DMS53 treated with DMSO at 0.1 percent for 48 hours (cell line): ENCODE results near the gene RBM19.

Source experiments
- DNase-seq: peaks from one replicate; lab custom pipeline; 2025; ENCODE audit not compliant: unreplicated experiment; lab: John Stamatoyannopoulos, UW

Gene RBM19

DNA sequence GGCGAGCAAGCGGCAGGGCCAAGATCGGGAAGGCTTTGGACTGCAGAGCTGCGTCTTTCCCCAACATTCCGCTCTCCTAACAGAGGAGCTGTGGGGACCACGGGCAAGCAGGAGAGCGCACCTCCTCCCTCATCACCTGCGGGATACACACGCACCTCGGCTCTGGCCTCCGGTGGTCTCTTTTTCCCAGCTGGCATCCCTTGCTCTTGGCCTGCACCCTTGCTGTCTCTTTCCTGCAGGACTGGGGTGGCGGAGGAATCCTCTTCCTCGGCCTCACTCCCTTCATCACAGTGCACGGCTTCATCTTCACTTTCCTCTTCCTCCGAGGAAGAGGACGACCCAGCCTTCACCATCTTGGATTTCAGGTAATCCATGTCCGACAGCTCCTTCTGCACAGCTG, 8.5 kb downstream of the RBM19 start:
- no peak for DNase-seq

DNA sequence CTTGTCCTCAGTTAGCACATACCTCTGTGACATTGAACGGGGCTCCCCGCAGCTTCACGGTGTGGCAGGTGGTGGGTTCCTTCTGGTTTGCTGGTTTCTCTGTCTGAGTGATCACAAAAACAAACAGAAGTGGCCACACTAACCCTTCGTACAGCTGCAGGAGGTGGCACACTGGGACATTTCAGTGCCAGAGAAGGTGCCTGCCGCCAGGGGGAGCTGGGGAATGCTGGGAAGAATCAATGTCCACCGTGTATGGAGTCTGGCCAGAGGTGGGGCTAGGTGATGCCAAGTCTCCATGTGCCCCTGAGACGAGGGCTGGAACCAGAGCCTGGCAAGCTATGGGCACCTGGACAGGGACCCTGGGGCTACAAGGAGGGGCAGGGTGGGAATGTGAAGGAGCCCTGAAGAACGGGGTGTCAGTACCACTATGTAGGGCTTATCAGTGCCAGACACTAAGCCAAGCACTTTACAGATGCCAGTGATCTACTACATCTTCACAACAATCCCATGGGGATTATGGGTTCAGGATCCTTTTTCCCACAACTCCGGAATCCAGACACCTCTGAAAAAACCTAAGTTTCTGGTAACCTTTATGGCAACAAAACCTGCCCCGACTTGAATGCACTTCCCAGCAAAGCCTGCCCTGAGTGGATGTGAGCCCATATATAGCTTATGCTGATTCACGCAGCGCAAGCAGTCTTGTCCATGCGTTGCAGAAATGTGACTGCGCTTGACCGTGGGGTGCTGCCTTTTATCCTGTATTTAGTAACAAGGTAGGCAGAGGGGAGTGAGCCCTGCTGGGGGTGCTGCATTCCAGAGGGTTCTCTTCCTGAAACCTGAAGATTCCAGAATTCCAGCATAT, 10.8 kb downstream of the RBM19 start:
- DNase-seq, result no peak

DNA sequence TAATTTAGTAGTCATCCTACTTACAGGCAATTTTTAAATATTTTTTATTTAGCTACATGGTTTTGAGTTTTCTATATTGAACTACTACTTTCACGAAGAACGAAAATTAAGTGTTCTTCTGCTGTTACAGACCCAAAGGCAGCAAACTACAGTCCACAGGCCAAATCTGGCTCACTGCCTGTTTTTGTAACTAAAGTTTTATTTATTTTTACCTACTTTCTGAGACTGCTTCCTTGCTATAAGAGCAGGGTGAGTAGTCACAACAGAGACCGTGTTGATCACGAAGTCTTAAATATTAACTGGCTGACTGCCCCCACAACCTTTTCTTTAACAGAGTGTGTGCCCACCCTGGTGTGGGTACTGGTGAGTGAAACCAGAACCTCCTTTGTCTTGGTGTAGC, 11.6 kb downstream of the RBM19 start:
- DNase-seq, result no peak

DNA sequence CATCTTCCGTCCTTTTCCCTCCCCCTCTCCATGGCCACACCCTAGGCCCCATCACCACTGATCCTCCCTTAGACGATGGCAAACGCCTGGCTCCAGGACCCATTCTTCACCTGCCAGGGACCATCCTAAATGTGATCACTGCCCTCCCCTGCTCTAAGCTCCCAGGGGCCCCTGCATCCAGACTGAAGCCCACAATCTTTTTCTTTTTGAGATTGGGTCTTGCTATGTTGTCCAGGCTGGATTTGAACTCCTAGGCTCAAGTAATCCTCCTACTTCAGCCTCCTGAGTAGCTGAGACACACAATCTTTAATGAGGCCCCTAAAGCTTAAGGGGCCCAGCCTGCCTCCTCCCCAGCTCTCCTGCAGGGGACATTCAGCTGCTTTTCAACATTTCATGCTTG, 15.3 kb downstream of the RBM19 start:
- no peak for DNase-seq

DNA sequence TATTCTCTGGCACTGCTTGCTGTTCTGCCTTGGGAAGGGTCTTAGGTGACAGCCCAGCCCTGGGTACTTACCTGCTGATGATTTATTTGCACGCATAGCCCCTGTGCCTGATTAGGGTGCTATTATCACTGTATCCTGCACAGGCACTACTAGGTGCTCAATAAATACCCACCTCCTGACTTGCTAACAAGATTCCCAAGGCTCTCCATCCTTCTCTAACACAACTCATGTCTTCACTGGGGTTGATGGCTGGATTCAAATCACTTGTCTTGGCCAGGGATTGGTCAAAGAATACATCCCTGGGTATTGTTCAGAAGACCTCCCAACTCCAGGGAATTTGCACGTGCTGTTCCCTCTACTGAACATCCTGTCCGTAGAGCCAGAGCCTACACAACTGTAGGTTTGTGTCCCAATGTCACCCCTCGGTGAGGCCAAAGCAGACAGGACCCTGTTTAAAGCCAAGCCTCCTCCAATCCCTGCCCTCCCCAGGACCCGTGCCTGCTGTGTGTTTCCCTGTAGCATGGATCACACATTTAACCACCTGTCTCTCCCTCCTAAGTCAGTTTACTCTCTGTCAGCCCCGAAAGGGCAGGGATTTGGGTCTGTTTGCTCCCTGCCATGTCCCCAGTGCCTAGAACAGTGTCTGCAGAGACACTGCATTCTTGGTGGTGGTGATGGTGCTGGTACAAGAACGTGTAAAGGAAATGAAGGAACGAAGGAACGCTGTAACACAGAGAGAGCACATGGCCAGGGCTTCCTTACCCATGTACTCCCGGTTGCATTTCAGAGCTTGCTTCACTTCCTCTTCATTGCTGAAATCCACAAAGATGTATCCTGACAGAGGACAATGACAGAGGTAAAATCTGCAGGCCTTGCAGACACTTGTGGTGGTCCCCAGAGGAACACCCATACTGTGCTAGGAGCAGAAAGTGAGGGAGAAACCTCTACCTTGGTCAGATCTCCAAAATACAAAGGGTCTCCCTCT, 16.5 kb downstream of the RBM19 start:
- DNase-seq, result no peak

- no peak for DNase-seq
Observed at GRCh38 chr12:113948151-113948914, 17.8 kb downstream of the RBM19 start.

GRCh38 chr12:113946175-113946574, 19.9 kb downstream of the RBM19 start:
- no peak for DNase-seq

- DNase-seq, result no peak
Observed at GRCh38 chr12:113945174-113946173, 20.7 kb downstream of the RBM19 start.

DNA sequence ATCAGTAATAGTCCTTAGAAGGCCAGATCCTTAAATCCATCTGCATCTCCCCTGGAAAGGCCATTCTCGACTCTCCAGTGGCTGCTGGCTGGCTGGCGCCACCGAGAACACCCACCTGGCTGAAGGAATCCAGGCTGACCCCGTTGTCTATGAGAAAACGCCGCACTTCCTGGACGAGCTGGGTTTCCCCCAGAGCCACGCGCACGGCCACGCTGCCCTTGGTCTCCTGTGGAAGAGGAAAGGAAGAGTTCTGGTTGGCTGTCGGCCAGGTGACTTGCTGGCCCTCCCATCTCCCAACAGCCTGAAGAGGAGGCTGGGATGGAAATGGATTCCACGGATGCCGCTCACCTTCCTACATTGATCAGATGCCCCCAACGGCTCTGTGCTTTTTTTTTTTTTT, 23.9 kb downstream of the RBM19 start:
- no peak for DNase-seq

DNA sequence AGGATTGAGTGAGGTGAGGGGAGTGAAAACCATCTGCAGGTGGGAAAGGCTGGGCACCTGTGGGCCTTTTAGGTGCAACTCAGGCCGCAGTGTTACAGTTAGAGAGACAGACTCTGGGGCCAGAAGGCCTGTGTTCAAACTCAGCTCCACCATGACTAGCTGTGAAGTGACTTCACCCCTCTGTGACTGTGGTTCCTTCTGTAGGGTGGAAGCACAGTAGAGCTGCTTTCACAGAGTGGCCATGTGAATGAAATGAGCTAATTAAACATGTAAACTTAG, 25.0 kb downstream of the RBM19 start:
- DNase-seq, result no peak

- DNase-seq, result no peak
Observed at GRCh38 chr12:113940357-113941207, 25.5 kb downstream of the RBM19 start.

- no peak for DNase-seq
Observed at GRCh38 chr12:113939867-113940266, 26.3 kb downstream of the RBM19 start.

DNA sequence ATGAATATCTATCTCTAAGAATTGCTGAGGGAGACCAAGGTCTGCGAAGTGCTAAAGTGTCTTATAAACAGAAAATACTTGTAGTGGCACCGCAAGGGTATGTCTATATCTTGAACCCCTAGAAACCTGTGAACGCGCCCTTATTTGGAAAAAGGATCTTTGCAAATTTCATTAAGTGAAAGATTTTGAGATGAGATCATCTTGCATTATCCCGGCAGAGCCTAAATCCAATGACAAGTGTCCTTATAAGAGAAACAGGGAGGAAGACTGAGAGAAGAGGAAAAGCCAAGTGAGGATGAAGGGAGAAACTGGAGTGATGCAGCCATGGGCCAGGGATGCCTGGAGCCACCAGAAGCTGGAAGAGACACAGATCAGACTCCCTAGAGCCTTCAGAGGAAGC, 27.7 kb downstream of the RBM19 start:
- no peak for DNase-seq

- no peak for DNase-seq
Observed at GRCh38 chr12:113936460-113936859, 29.7 kb downstream of the RBM19 start.

DNA sequence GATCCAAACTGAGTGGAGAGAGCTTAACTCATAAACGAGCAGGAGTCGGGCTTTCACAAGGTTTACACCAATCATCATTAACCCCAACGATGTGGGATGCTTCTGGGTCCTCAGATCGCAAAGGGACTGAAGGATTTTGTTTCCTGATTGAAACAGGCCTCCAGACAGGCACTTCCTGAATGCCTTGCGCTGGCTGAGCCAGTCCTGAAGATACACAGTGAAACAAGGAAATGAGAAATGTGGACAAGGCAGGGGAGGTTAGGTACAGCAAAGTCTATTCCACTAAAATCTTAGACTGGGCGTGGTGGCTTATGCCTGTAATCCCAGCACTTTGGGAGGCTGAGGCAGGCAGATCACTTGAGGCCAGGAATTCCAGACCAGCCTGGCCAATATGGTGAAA, 30.7 kb downstream of the RBM19 start:
- DNase-seq, result no peak

- DNase-seq, result no peak
Observed at GRCh38 chr12:113934946-113935345, 31.2 kb downstream of the RBM19 start.

DNA sequence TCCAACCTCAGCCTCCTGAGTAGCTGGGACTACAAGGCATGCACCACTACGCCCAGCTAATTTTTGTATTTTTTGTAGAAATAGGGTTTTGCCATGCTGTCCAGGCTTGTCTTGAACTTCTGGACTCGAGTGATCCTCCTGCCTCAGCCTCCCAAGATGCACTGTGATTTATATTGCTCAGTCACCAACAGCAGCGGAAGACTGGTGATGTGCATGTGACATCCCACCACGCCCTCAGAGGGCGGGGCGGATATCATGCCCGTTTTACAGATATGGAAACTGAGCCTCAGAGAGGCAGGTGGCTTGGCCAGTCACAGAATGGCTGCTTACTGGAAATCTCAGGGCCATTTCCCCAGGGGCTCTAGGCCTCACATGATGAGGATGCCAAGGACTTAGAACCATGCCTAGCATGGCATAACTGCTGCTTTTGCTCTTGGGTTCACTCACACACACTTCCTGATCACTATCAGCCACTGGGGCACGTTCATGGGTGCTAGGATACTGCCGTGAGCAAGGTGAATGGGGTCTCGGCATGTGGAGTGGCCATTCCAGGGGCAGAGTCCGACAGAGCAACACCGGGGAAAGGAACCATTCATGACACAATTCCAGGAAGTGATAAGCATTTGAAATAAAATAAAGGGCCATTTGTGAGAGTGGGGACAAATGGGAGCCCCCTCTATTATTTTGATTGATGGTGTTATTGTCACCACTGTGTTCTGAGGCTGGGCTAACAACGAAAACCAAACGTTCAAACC, 31.9 kb downstream of the RBM19 start:
- no peak for DNase-seq

DNA sequence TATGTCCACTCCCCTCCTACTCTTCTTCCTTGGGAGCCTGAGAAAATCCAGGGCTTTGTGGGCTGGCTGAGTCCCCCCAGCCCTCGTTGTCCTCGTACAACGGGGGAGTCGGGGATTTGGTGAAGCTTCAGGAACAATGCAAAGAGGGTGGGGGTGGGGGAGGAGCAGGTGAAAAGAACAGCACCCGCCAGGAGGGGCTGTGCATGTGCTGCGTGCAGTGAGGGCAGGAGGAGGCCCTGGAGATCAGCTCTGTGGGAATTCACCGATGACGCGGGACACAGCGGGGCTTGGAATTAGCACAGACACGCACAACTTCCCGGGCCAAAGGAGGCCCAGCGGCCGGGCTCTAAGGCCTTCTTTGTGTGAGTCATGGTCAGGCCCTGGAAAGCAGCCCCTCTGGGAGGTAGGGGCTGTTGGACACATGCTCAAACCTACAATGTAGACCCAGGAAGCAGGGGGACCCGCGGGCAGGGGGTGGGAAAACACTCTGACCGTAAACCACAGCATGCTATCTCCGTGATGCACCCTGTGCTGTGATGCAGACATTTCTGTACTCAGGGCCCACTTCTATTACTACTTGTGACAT, 32.8 kb downstream of the RBM19 start:
- DNase-seq, result no peak
